ENCODE measurements around the gene PTCH1.

Gene PTCH1

GRCh38 chr9:95510709-95511615 lies 5.8 kb downstream of the PTCH1 start (continued):
- TF ChIP-seq ZNF2 (tag by site-specific recombination; IDR thresholded peaks at IDR 0.05): peak; percentile 54; the same call in 1 of the 2 replicates
- no peak for TF ChIP-seq ZNF184 (tag by site-specific recombination; IDR thresholded peaks at IDR 0.05)
- TF ChIP-seq YY1 (tag by site-specific recombination; IDR thresholded peaks at IDR 0.05): no peak
- TF ChIP-seq ZNF510 (tag by site-specific recombination; IDR thresholded peaks at IDR 0.05; ENCODE audit: insufficient replicate concordance): no peak
- no peak for TF ChIP-seq OSR2 (tag by site-specific recombination; IDR thresholded peaks at IDR 0.05)
- 0 out of 2 replicates have a peak, but pooled peaks have one; percentile 14 for TF ChIP-seq ZNF449 (tag by site-specific recombination; IDR thresholded peaks at IDR 0.05)
- TF ChIP-seq, protein P1, sequence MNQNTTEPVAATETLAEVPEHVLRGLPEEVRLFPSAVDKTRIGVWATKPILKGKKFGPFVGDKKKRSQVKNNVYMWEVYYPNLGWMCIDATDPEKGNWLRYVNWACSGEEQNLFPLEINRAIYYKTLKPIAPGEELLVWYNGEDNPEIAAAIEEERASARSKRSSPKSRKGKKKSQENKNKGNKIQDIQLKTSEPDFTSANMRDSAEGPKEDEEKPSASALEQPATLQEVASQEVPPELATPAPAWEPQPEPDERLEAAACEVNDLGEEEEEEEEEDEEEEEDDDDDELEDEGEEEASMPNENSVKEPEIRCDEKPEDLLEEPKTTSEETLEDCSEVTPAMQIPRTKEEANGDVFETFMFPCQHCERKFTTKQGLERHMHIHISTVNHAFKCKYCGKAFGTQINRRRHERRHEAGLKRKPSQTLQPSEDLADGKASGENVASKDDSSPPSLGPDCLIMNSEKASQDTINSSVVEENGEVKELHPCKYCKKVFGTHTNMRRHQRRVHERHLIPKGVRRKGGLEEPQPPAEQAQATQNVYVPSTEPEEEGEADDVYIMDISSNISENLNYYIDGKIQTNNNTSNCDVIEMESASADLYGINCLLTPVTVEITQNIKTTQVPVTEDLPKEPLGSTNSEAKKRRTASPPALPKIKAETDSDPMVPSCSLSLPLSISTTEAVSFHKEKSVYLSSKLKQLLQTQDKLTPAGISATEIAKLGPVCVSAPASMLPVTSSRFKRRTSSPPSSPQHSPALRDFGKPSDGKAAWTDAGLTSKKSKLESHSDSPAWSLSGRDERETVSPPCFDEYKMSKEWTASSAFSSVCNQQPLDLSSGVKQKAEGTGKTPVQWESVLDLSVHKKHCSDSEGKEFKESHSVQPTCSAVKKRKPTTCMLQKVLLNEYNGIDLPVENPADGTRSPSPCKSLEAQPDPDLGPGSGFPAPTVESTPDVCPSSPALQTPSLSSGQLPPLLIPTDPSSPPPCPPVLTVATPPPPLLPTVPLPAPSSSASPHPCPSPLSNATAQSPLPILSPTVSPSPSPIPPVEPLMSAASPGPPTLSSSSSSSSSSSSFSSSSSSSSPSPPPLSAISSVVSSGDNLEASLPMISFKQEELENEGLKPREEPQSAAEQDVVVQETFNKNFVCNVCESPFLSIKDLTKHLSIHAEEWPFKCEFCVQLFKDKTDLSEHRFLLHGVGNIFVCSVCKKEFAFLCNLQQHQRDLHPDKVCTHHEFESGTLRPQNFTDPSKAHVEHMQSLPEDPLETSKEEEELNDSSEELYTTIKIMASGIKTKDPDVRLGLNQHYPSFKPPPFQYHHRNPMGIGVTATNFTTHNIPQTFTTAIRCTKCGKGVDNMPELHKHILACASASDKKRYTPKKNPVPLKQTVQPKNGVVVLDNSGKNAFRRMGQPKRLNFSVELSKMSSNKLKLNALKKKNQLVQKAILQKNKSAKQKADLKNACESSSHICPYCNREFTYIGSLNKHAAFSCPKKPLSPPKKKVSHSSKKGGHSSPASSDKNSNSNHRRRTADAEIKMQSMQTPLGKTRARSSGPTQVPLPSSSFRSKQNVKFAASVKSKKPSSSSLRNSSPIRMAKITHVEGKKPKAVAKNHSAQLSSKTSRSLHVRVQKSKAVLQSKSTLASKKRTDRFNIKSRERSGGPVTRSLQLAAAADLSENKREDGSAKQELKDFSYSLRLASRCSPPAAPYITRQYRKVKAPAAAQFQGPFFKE (tag by site-specific recombination; IDR thresholded peaks at IDR 0.05; ENCODE audit: borderline replicate concordance): no peak
- TF ChIP-seq WT1 (tag by site-specific recombination; IDR thresholded peaks at IDR 0.05): peak; percentile 71
- peak; percentile 55 for TF ChIP-seq KLF9 (tag by site-specific recombination; IDR thresholded peaks at IDR 0.05; ENCODE audit: low read depth)
- TF ChIP-seq, protein P2, sequence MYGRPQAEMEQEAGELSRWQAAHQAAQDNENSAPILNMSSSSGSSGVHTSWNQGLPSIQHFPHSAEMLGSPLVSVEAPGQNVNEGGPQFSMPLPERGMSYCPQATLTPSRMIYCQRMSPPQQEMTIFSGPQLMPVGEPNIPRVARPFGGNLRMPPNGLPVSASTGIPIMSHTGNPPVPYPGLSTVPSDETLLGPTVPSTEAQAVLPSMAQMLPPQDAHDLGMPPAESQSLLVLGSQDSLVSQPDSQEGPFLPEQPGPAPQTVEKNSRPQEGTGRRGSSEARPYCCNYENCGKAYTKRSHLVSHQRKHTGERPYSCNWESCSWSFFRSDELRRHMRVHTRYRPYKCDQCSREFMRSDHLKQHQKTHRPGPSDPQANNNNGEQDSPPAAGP (tag by site-specific recombination; IDR thresholded peaks at IDR 0.05): peak; percentile 74
- TF ChIP-seq GLIS2 (tag by site-specific recombination; IDR thresholded peaks at IDR 0.05): peak; percentile 89
- TF ChIP-seq ZEB2 (tag by site-specific recombination; IDR thresholded peaks at IDR 0.05): peak; percentile 95
- peak; percentile 53; the same call in 1 of the 2 replicates for TF ChIP-seq BCL11A (tag by site-specific recombination; IDR thresholded peaks at IDR 0.05; ENCODE audit: low read depth)
- TF ChIP-seq ZNF37A (tag by site-specific recombination; IDR thresholded peaks at IDR 0.05): no peak
- TF ChIP-seq ZNF677 (tag by site-specific recombination; IDR thresholded peaks at IDR 0.05): no peak
- peak; percentile 13; the same call in 1 of the 2 replicates for TF ChIP-seq ZSCAN30 (tag by site-specific recombination; IDR thresholded peaks at IDR 0.05)
- TF ChIP-seq ZNF16 (tag by site-specific recombination; IDR thresholded peaks at IDR 0.05; ENCODE audit: low read depth): no peak
- TF ChIP-seq SCRT1 (tag by site-specific recombination; IDR thresholded peaks at IDR 0.05; ENCODE audit: borderline replicate concordance): no peak
- TF ChIP-seq, protein P3, sequence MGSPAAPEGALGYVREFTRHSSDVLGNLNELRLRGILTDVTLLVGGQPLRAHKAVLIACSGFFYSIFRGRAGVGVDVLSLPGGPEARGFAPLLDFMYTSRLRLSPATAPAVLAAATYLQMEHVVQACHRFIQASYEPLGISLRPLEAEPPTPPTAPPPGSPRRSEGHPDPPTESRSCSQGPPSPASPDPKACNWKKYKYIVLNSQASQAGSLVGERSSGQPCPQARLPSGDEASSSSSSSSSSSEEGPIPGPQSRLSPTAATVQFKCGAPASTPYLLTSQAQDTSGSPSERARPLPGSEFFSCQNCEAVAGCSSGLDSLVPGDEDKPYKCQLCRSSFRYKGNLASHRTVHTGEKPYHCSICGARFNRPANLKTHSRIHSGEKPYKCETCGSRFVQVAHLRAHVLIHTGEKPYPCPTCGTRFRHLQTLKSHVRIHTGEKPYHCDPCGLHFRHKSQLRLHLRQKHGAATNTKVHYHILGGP (tag by site-specific recombination; IDR thresholded peaks at IDR 0.05): no peak
- no peak for TF ChIP-seq ZNF549 (tag by site-specific recombination; IDR thresholded peaks at IDR 0.05)
- peak; percentile 35; the same call in 1 of the 2 replicates for TF ChIP-seq ZFP69B (tag by site-specific recombination; IDR thresholded peaks at IDR 0.05)
- TF ChIP-seq, protein P4, sequence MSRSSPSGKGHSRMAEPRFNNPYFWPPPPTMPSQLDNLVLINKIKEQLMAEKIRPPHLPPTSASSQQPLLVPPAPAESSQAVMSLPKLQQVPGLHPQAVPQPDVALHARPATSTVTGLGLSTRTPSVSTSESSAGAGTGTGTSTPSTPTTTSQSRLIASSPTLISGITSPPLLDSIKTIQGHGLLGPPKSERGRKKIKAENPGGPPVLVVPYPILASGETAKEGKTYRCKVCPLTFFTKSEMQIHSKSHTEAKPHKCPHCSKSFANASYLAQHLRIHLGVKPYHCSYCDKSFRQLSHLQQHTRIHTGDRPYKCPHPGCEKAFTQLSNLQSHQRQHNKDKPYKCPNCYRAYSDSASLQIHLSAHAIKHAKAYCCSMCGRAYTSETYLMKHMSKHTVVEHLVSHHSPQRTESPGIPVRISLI (tag by site-specific recombination; IDR thresholded peaks at IDR 0.05): no peak
- TF ChIP-seq ZFP37 (tag by site-specific recombination; IDR thresholded peaks at IDR 0.05): peak; percentile 53; the same call in 1 of the 2 replicates
- TF ChIP-seq ZNF776 (tag by site-specific recombination; IDR thresholded peaks at IDR 0.05; ENCODE audit: borderline replicate concordance): no peak
- TF ChIP-seq PRDM6 (tag by site-specific recombination; IDR thresholded peaks at IDR 0.05): 0 out of 2 replicates have a peak, but pooled peaks have one; percentile 15
- no peak for TF ChIP-seq ZNF302 (tag by site-specific recombination; IDR thresholded peaks at IDR 0.05; ENCODE audit: low read depth)

All from HEK293 (cell line).